Heart left ventricle (tissue), 13 donors: ENCODE results near the gene ATF6.

Experiments
- CTCF ChIP-seq, 12 donors: fragments of 200-600 bp; sonication (generic) in 4 of 12; IDR thresholded peaks; one replicate each; pipeline versions ENCODE4 v1.5.0 to v1.8.0; 2018 to 2022; ENCODE audit warnings: antibody characterized with exemption in 12 of 12, mild to moderate bottlenecking in 5 of 12
- POLR2A ChIP-seq, 2 donors: fragments of 450-650 bp; IDR thresholded peaks; one replicate each; pipeline ENCODE4 v1.6.1; 2017; ENCODE audit warnings: antibody characterized with exemption in 2 of 2, mild to moderate bottlenecking in 2 of 2, moderate library complexity in 2 of 2
- donor health status: ischemic (EF 13 %, LVEDD 7.1; RV severe dilation, severe dysfunction).
- donor health status: DM: no; HTN: yes; CAD: no.
- donor health status: DM: no; HTN: no; CAD: no.
- donor health status: ischemic (EF 25% LVEDD 6.9; RV normal size, moderate dysfunction).
- donor health status: ischemic (EF 25% LVEDD 5.7; RV mildly dilated, moderate dysfunction).
- donor health status: ischemic (EF 35%, LVEDD 5.7; RV mildly dilated, moderate dysfunction).
- donor health status: nonischemic (EF 11% LVEDD 7.7; RV severe dilation, severe dysfunction).
- donor health status: DM: yes; HTN: yes; CAD: no.
- donor health status: PGD.
- donor health status: ischemic (EF 29% LVEDD 5.4; RV normal size, mild dysfunction).
- donor health status: nonischemic (EF 23%, LVEDD 6.1; RV moderate dilation, normal function).

- no peak for TF ChIP-seq CTCF (IDR thresholded peaks at IDR 0.05)
- TF ChIP-seq POLR2A (IDR thresholded peaks at IDR 0.05): no peak
Observed at GRCh38 chr1:161801955-161802354, 35.8 kb downstream of the ATF6 start.
